Caco-2 (cell line): ENCODE results near the gene LRRC10B. TPM values are rescaled to one million over a fixed set of nuclear protein-coding genes. Genes with fewer than 3 reads are reported as not detected.

Source experiments
- BruUV-seq: library from RNA; stranded (reverse); fragments of 400-500 nt; replicated peaks from 2 replicates; lab custom pipeline; 2021; lab: Mats Ljungman, UMichigan
- CTCF ChIA-PET: fragments of 300-600 bp; sonication (Branson Sonifier 250); formaldehyde crosslinking; loops from one replicate; lab custom pipeline; 2022; ENCODE audit warnings: antibody characterized with exemption; lab: Charles Lee
- POLR2A ChIA-PET: fragments of 300-600 bp; sonication (Branson Sonifier 250); formaldehyde crosslinking; loops from one replicate; lab custom pipeline; 2022; ENCODE audit warnings: antibody characterized with exemption; lab: Charles Lee
- DNase-seq, 2 experiments: peaks; one replicate each; pipeline versions ENCODE4 v3.0.0 to v3.0.0-alpha.2; 2020 to 2022
- H3K27me3 ChIP-seq: replicated peaks from 2 replicates; pipeline ENCODE4 v1.6.0; 2011; ENCODE audit warnings: low read length; ENCODE audit not compliant: control insufficient read depth, insufficient read depth
- H3K36me3 ChIP-seq: 2 replicates; pipeline ENCODE4 v1.5.1; 2011; ENCODE audit warnings: low read length; ENCODE audit not compliant: control insufficient read depth, insufficient read depth
- H3K4me1 ChIP-seq: fragments of 250-450 bp; sonication (Bioruptor Pico); 2 replicates; pipeline ENCODE4 v1.5.1; 2020; ENCODE audit warnings: mild to moderate bottlenecking
- H3K4me3 ChIP-seq: 2 replicates; pipeline ENCODE4 v1.5.1; 2011; ENCODE audit warnings: low read depth, mild to moderate bottlenecking, control low read depth, low read length
- H3K9me3 ChIP-seq: fragments of 250-450 bp; sonication (Bioruptor Pico); 2 replicates; pipeline ENCODE4 v1.5.1; 2020; ENCODE audit warnings: mild to moderate bottlenecking, moderate library complexity
- H3K27ac Mint-ChIP-seq: one replicate; pipeline ENCODE4 v1.8.0; 2022; ENCODE audit warnings: mixed read lengths; ENCODE audit not compliant: unreplicated experiment
- H3K27me3 Mint-ChIP-seq: one replicate; pipeline ENCODE4 v1.8.0; 2022; ENCODE audit warnings: mixed read lengths; ENCODE audit not compliant: insufficient read depth, unreplicated experiment
- H3K36me3 Mint-ChIP-seq: one replicate; pipeline ENCODE4 v1.8.0; 2022; ENCODE audit warnings: mild to moderate bottlenecking, mixed read lengths; ENCODE audit not compliant: insufficient read depth, unreplicated experiment
- H3K4me1 Mint-ChIP-seq: one replicate; pipeline ENCODE4 v1.8.0; 2022; ENCODE audit warnings: low read depth, mixed read lengths; ENCODE audit not compliant: unreplicated experiment
- H3K4me3 Mint-ChIP-seq: one replicate; pipeline ENCODE4 v1.8.0; 2022; ENCODE audit warnings: mild to moderate bottlenecking, moderate library complexity, mixed read lengths; ENCODE audit not compliant: unreplicated experiment
- H3K9me3 Mint-ChIP-seq: one replicate; pipeline ENCODE4 v1.8.0; 2022; ENCODE audit warnings: mixed read lengths; ENCODE audit not compliant: unreplicated experiment
- CTCF ChIP-seq, 2 experiments: fragments of 200-600 bp in 1 of 2; IDR thresholded peaks; 1 replicate in 1 of 2; 2 replicates in 1 of 2; pipeline versions ENCODE4 v1.5.1 to v1.8.0; 2011 to 2022; ENCODE audit warnings: antibody characterized with exemption in 1 of 2, control low read depth in 1 of 2, inconsistent platforms in 1 of 2, low read depth in 1 of 2, low read length in 1 of 2, mild to moderate bottlenecking in 1 of 2, moderate library complexity in 1 of 2; ENCODE audit not compliant: insufficient read depth in 1 of 2, severe bottlenecking in 1 of 2, unreplicated experiment in 1 of 2
- intact Hi-C: fragments of 100-400 bp; cut with micrococcal nuclease; formaldehyde crosslinking; loops from one replicate; pipeline ENCODE4 v1.10.0; 2022; ENCODE audit not compliant: unreplicated experiment
- total RNA-seq: library from RNA; stranded (reverse); gene quantifications from 2 replicates; pipeline ENCODE4 v1.2.3, GENCODE V29; 2022

LRRC10B gene
- total RNA-seq, 1 experiment from 2014 or later: 0.34 TPM

- no peak for DNase-seq
- Mint-ChIP-seq H3K27me3 (no peaks in the 10 kb centered on the region), H3K4me3 (no peak overlapping the region), H3K36me3 (peaks cover 9% of the 10 kb centered on the region), H3K27ac (no peak overlapping the region), H3K9me3 (no peaks in the 10 kb centered on the region), H3K4me1 (peaks cover 5% of the 10 kb centered on the region)
- no peak for TF ChIP-seq CTCF (IDR thresholded peaks at IDR 0.05; ENCODE audit: insufficient read depth in 1 of 2, low read depth in 1 of 2, low read length in 1 of 2, severe bottlenecking in 1 of 2, unreplicated experiment in 1 of 2)
- H3K27me3 ChIP-seq: no peaks in the 10 kb centered on the region
- no TSS peak for BruUV-seq
- no peak overlapping the region for H3K4me3 ChIP-seq
- intact Hi-C loops: no loop called here
- H3K9me3 ChIP-seq: no peaks in the 10 kb centered on the region
- H3K36me3 ChIP-seq: peaks cover 4% of the 10 kb centered on the region; the same call in 1 of the 2 replicates
- CTCF ChIA-PET: no interaction called here
- POLR2A ChIA-PET: no interaction called here
- H3K4me1 ChIP-seq: no peaks in the 10 kb centered on the region; the same call in 1 of the 2 replicates
Measured at GRCh38 chr11:61524446-61524845, 15.9 kb downstream of the LRRC10B start.

- no TSS peak for BruUV-seq
- intact Hi-C loops: no loop called here
- Mint-ChIP-seq H3K4me1 (peaks cover 5% of the 10 kb centered on the region), H3K4me3 (no peak overlapping the region), H3K9me3 (no peaks in the 10 kb centered on the region), H3K27ac (no peak overlapping the region), H3K36me3 (peaks cover 7% of the 10 kb centered on the region), H3K27me3 (no peaks in the 10 kb centered on the region)
- ChIA-PET POLR2A (no interaction called here), CTCF (no interaction called here)
- no peak overlapping the region for H3K4me3 ChIP-seq
- no peaks in the 10 kb centered on the region for H3K9me3 ChIP-seq
- DNase-seq: no peak
- no peaks in the 10 kb centered on the region; the same call in 1 of the 2 replicates for H3K4me1 ChIP-seq
- TF ChIP-seq CTCF (IDR thresholded peaks at IDR 0.05; ENCODE audit: insufficient read depth in 1 of 2, low read depth in 1 of 2, low read length in 1 of 2, severe bottlenecking in 1 of 2, unreplicated experiment in 1 of 2): no peak
- peaks cover 4% of the 10 kb centered on the region; the same call in 1 of the 2 replicates for H3K36me3 ChIP-seq
- H3K27me3 ChIP-seq: no peaks in the 10 kb centered on the region
Measured at GRCh38 chr11:61524963-61525587, 16.5 kb downstream of the LRRC10B start.

GRCh38 chr11:61526229-61526628, 17.7 kb downstream of the LRRC10B start:
- ChIA-PET CTCF (interaction anchor here (0.7 to 1.3 kb wide), 2 partner anchors 9 to 101 kb away, joined by 3 read pairs; no protein-coding TSS in a partner anchor), POLR2A (interaction anchor here (0.6 kb wide), 1 partner anchor 164 kb away, joined by 5 read pairs; the partner anchor contains the start of genes CYB561A3 and TMEM138)
- Histone ChIP-seq H3K4me3 (no peak overlapping the region), H3K4me1 (peaks cover 10% of the 10 kb centered on the region), H3K9me3 (no peaks in the 10 kb centered on the region), H3K36me3 (peaks cover 3% of the 10 kb centered on the region; the same call in 1 of the 2 replicates), H3K27me3 (no peaks in the 10 kb centered on the region)
- H3K9me3 Mint-ChIP-seq: no peaks in the 10 kb centered on the region
- intact Hi-C loops: no loop called here
- no peak overlapping the region for H3K27ac Mint-ChIP-seq
- TF ChIP-seq CTCF (IDR thresholded peaks at IDR 0.05; ENCODE audit: insufficient read depth in 1 of 2, low read depth in 1 of 2, low read length in 1 of 2, severe bottlenecking in 1 of 2, unreplicated experiment in 1 of 2): no peak
- no peaks in the 10 kb centered on the region for H3K27me3 Mint-ChIP-seq
- peaks cover 5% of the 10 kb centered on the region for H3K4me1 Mint-ChIP-seq
- H3K36me3 Mint-ChIP-seq: peaks cover 7% of the 10 kb centered on the region
- BruUV-seq: no TSS peak
- H3K4me3 Mint-ChIP-seq: no peak overlapping the region
- no peak for DNase-seq
